ENCODE data around the gene FABP3.

DNA sequence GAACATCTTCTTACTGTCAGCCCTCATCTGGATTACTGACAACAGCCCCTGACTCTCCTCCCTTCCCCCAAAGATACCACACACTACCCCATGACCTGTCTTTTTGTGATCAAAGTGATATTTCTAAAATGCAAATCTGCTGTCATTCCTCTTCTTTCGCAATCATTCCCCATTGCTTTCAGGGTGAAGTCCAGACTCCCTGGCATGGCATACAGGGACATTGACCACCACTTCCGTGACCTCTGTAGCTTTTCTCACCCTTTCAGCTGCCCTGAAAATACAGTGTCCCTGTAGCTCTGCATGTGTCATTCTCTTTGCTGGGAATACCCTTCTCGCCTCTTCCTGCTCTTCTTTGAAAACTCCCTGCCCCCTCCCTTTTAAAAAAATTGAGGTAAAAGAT lies 44.3 kb upstream of the FABP3 start:
- no peak for TF ChIP-seq MAZ (IDR thresholded peaks at IDR 0.05; ENCODE audit: borderline replicate concordance, low read depth, low read length)
- TF ChIP-seq POLR2A (IDR thresholded peaks at IDR 0.05; ENCODE audit: low read depth, low read length), result no peak
- TF ChIP-seq RAD21 (IDR thresholded peaks at IDR 0.05; ENCODE audit: low read length), result no peak
- TF ChIP-seq SMC3 (IDR thresholded peaks at IDR 0.05; ENCODE audit: low read depth, low read length), result no peak
- TF ChIP-seq, protein P1, sequence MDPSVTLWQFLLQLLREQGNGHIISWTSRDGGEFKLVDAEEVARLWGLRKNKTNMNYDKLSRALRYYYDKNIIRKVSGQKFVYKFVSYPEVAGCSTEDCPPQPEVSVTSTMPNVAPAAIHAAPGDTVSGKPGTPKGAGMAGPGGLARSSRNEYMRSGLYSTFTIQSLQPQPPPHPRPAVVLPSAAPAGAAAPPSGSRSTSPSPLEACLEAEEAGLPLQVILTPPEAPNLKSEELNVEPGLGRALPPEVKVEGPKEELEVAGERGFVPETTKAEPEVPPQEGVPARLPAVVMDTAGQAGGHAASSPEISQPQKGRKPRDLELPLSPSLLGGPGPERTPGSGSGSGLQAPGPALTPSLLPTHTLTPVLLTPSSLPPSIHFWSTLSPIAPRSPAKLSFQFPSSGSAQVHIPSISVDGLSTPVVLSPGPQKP (IDR thresholded peaks at IDR 0.05; ENCODE audit: borderline replicate concordance, low read depth, low read length), result no peak

Data from IMR-90 (cell line).